Pancreas (tissue), 10 donors: ENCODE results near the gene ACOX2. TPM values are rescaled to one million over a fixed set of nuclear protein-coding genes. Genes with fewer than 3 reads are reported as not detected.
A peak's percentile ranks its signal among the peaks of the same experiment; 100 is the strongest.

Experiments
- ATAC-seq, 4 donors: fragments of 200-7000 bp; cut with Tn5 transposase; one replicate each; pipeline versions ENCODE4 v1.8.0 to v1.9.1; 2020; ENCODE audit warnings: mild to moderate bottlenecking in 4 of 4, moderate library complexity in 4 of 4
- DNase-seq, 6 donors: peaks; one replicate each; pipeline ENCODE4 v3.0.0-alpha.2; 2020
- FAIRE-seq: peaks from 2 replicates; lab custom pipeline; 2012; peaks lifted over from hg19 to GRCh38; lab: Jason Lieb, UNC
- H3K27ac ChIP-seq, 4 donors: fragments of 200-600 bp; sonication (generic); 1 replicate in 3 of 4; 2 replicates in 1 of 4; pipeline versions ENCODE4 v1.5.0 to v1.8.0; 2020
- H3K27me3 ChIP-seq, 4 donors: fragments of 200-600 bp; one replicate each; pipeline ENCODE4 v1.8.0; 2021
- H3K36me3 ChIP-seq, 3 donors: fragments of 200-600 bp; sonication (generic) in 1 of 3; one replicate each; pipeline versions ENCODE4 v1.5.0 to v1.8.0; 2020 to 2021
- H3K4me1 ChIP-seq, 3 donors: fragments of 200-600 bp; one replicate each; pipeline ENCODE4 v1.8.0; 2021
- H3K4me3 ChIP-seq, 4 donors: fragments of 200-600 bp; sonication (generic) in 2 of 4; one replicate each; pipeline versions ENCODE4 v1.5.0 to v1.8.0; 2020 to 2021
- H3K9me3 ChIP-seq, 4 donors: fragments of 200-600 bp; one replicate each; pipeline ENCODE4 v1.8.0; 2021
- CTCF ChIP-seq, 4 donors: fragments of 200-600 bp; sonication (generic) in 3 of 4; IDR thresholded peaks; one replicate each; pipeline versions ENCODE4 v1.5.0 to v1.8.0; 2021; ENCODE audit warnings: antibody characterized with exemption in 4 of 4
- WGBS, 2 donors: extraction: QIAGEN DNeasy Blood & Tissue Kit; methylation state at CpG; one replicate each; pipeline ENCODE4 v1.1.7; 2013; 5-methylcytosine and 5-hydroxymethylcytosine counted together
- intact Hi-C, 3 donors: fragments of 100-400 bp; cut with DNase I; formaldehyde crosslinking; loops; one replicate each; pipeline versions ENCODE4 v1.11.1 to v1.14.2; 2022
- polyA plus RNA-seq, 2 donors: library from polyadenylated mRNA; stranded (reverse); fragments of 200-250 nt; gene quantifications; one replicate each; pipeline ENCODE4 v1.2.3, GENCODE V29; 2013
- total RNA-seq, 6 donors: library from RNA; stranded (reverse); fragmentation: NEBNext Ultra II Directional in 4 of 6; extraction: Animal tissue kit (Norgen Biotek cat#: 25700) in 4 of 6; gene quantifications; one replicate each; pipeline versions ENCODE4 v1.2.1 to v1.2.4, GENCODE V29; 2021 to 2023
- donor health status: healthy with polysubstance abuse.
- donor health status: DM: no; HTN: no; CAD: no; lungs with moderate emphysema.
- donor health status: DM: no; HTN: no; CAD: no.
- donor health status: control.
- donor health status: control.
- donor health status: Bipolar disorder and iron deficiency.
- donor health status: DM: yes; HTN: yes; CAD: no.
- donor health status: DM: no; HTN: no; CAD: no.
- donor health status: DM: no; HTN: no; CAD: no.
- donor health status: DM: yes; HTN: yes; CAD: no.

ACOX2 gene
- total and polyA plus RNA-seq, 8 donors, result 1.3 to 13.3 (median 8.3) TPM

- Histone ChIP-seq H3K9me3 (no peaks in the 10 kb centered on the region), H3K4me3 (no peak overlapping the region), H3K27ac (peak overlapping the region in 1 of 4 donors; percentile 14), H3K36me3 (no peaks in the 10 kb centered on the region), H3K27me3 (no peaks in the 10 kb centered on the region), H3K4me1 (peaks cover 25 to 29% (median 26%) of the 10 kb centered on the region in 3 donors)
- ATAC-seq (peak; percentile 67 to 79 (median 72)), FAIRE-seq (no peak), DNase-seq (peak; percentile 56 to 88 (median 76))
- WGBS, 2 donors, result 13 to 15% methylated on average over 11 of the region's 11 CpGs
- intact Hi-C loops, result no loop called here
- peak; percentile 88 to 91 (median 90) for TF ChIP-seq CTCF (IDR thresholded peaks at IDR 0.05)
Observed at GRCh38 chr3:58532794-58533220, 4.2 kb downstream of the ACOX2 start.

- DNase-seq (no peak), ATAC-seq (no peak), FAIRE-seq (no peak)
- 77 to 79% methylated on average over 2 of the region's 2 CpGs for WGBS, 2 donors
- H3K27ac ChIP-seq, result no peak overlapping the region
- no peaks in the 10 kb centered on the region for H3K36me3 ChIP-seq
- no peak overlapping the region for H3K4me3 ChIP-seq
- no peak for TF ChIP-seq CTCF (IDR thresholded peaks at IDR 0.05)
- intact Hi-C loops, result no loop called here
- H3K4me1 ChIP-seq, result peaks cover 19 to 22% (median 19%) of the 10 kb centered on the region in 3 donors
- no peaks in the 10 kb centered on the region for H3K9me3 ChIP-seq
- H3K27me3 ChIP-seq, result no peaks in the 10 kb centered on the region
Observed at GRCh38 chr3:58531956-58532355, 5.0 kb downstream of the ACOX2 start.

- Histone ChIP-seq H3K36me3 (no peaks in the 10 kb centered on the region), H3K4me1 (peaks cover 15 to 18% (median 15%) of the 10 kb centered on the region in 3 donors), H3K9me3 (no peaks in the 10 kb centered on the region), H3K4me3 (no peak overlapping the region), H3K27me3 (no peaks in the 10 kb centered on the region), H3K27ac (no peak overlapping the region)
- no peak for FAIRE-seq
- intact Hi-C loops, result no loop called here
- ATAC-seq, result no peak
- 95 to 96% methylated on average over 7 of the region's 7 CpGs for WGBS, 2 donors
- no peak for TF ChIP-seq CTCF (IDR thresholded peaks at IDR 0.05)
- DNase-seq, result no peak
Observed at GRCh38 chr3:58531555-58531954, 5.4 kb downstream of the ACOX2 start.

GRCh38 chr3:58530354-58530865 lies 6.6 kb downstream of the ACOX2 start:
- Histone ChIP-seq H3K4me3 (no peak overlapping the region), H3K36me3 (no peaks in the 10 kb centered on the region), H3K27ac (no peak overlapping the region), H3K9me3 (no peaks in the 10 kb centered on the region), H3K4me1 (peaks cover 4 to 7% (median 7%) of the 10 kb centered on the region in 3 donors), H3K27me3 (no peaks in the 10 kb centered on the region)
- no peak for TF ChIP-seq CTCF (IDR thresholded peaks at IDR 0.05)
- ATAC-seq, result no peak
- intact Hi-C loops, result no loop called here
- no peak for FAIRE-seq
- DNase-seq, result peak in 1 of 6 donors; percentile 66
- WGBS, 2 donors, result 90 to 95% methylated on average over 13 to 18 of the region's 18 CpGs
